HepG2 (cell line): ENCODE results near the gene PDE4D. TPM values are rescaled to one million over a fixed set of nuclear protein-coding genes. Genes with fewer than 3 reads are reported as not detected.

Experiments
- ATAC-seq: fragments of 200-7000 bp; cut with Tn5 transposase; 3 replicates; pipeline ENCODE4 v1.9.1; 2020; ENCODE audit warnings: mild to moderate bottlenecking, moderate library complexity
- BruUV-seq: library from RNA; stranded (reverse); fragments of 400-500 nt; replicated peaks from 2 replicates; lab custom pipeline; 2021; lab: Mats Ljungman, UMichigan
- CTCF ChIA-PET: fragments of 300-600 bp; formaldehyde crosslinking; extraction: SDS; loops from one replicate; lab custom pipeline; 2021; ENCODE audit warnings: low total read pairs, inconsistent platforms, low intra/inter-chr PET ratio; lab: Yijun Ruan, JAX
- POLR2A ChIA-PET: fragments of 350-600 bp; sonication (Branson Sonifier 250); formaldehyde crosslinking; loops from one replicate; lab custom pipeline; 2020; ENCODE audit warnings: antibody characterized with exemption, inconsistent platforms; lab: Yijun Ruan, JAX
- DNase-seq: peaks from one replicate; pipeline ENCODE4 v3.0.0-alpha.2; 2015; ENCODE audit warnings: low spot score
- FAIRE-seq: peaks from 3 replicates; lab custom pipeline; 2011; peaks lifted over from hg19 to GRCh38; lab: Jason Lieb, UNC
- H2AFZ ChIP-seq: one replicate; pipeline ENCODE4 v1.6.1; 2011; ENCODE audit warnings: low read length, inconsistent platforms
- H3K27ac ChIP-seq: fragments of 300-600 bp; 3 replicates; pipeline ENCODE4 v1.8.0; 2011; ENCODE audit warnings: mixed run types, mild to moderate bottlenecking, mixed read lengths, low read length, inconsistent platforms; ENCODE audit not compliant: insufficient read depth; ENCODE audit errors: extremely low read length
- H3K27me3 ChIP-seq, 2 experiments: fragments of 200-600 bp in 1 of 2; 2 replicates in 1 of 2; 3 replicates in 1 of 2; pipeline versions ENCODE4 v1.6.0 to v1.8.0; 2011; ENCODE audit warnings: low read length in 2 of 2, mild to moderate bottlenecking in 2 of 2, moderate library complexity in 2 of 2, inconsistent platforms in 1 of 2; ENCODE audit not compliant: insufficient read depth in 2 of 2, control insufficient read depth in 1 of 2
- H3K36me3 ChIP-seq, 2 experiments: fragments of 200-600 bp in 1 of 2; replicated peaks in 1 of 2; 2 replicates in 1 of 2; 3 replicates in 1 of 2; pipeline versions ENCODE4 v1.5.1 to v1.8.0; 2011; ENCODE audit warnings: low read length in 2 of 2, inconsistent platforms in 1 of 2; ENCODE audit not compliant: insufficient read depth in 2 of 2, control insufficient read depth in 1 of 2
- H3K4me1 ChIP-seq: 2 replicates; pipeline ENCODE4 v1.5.1; 2012; ENCODE audit warnings: low read length, inconsistent platforms; ENCODE audit not compliant: insufficient read depth
- H3K4me2 ChIP-seq: 2 replicates; pipeline ENCODE4 v1.6.0; 2011; ENCODE audit warnings: low read depth, low read length, inconsistent platforms
- H3K4me3 ChIP-seq, 3 experiments: fragments of 200-600 bp in 1 of 3; sonication (generic), shearing (Covaris generic) in 1 of 3; replicated peaks in 1 of 3; 2 replicates each; pipeline ENCODE4 v1.5.1; 2011 to 2016; ENCODE audit warnings: low read length in 3 of 3, inconsistent platforms in 2 of 3, low read depth in 2 of 3, mild to moderate bottlenecking in 2 of 3, control low read depth in 1 of 3, mixed read lengths in 1 of 3; ENCODE audit not compliant: insufficient read depth in 1 of 3
- H3K79me2 ChIP-seq: one replicate; pipeline ENCODE4 v1.6.1; 2011; ENCODE audit warnings: low read length, inconsistent platforms; ENCODE audit not compliant: insufficient read depth
- H3K9ac ChIP-seq: 2 replicates; pipeline ENCODE4 v1.6.0; 2011; ENCODE audit warnings: mild to moderate bottlenecking, low read depth, low read length, inconsistent platforms; ENCODE audit not compliant: insufficient read depth
- H3K9me3 ChIP-seq: 2 replicates; pipeline ENCODE4 v1.5.1; 2012; ENCODE audit warnings: mild to moderate bottlenecking, low read length
- H4K20me1 ChIP-seq: 2 replicates; pipeline ENCODE4 v1.6.0; 2011; ENCODE audit warnings: inconsistent platforms, mild to moderate bottlenecking, low read length, moderate library complexity; ENCODE audit not compliant: insufficient read depth
- BCL3 ChIP-seq: sonication (generic); formaldehyde crosslinking; IDR thresholded peaks from 2 replicates; pipeline ENCODE4 v1.5.1; 2020; ENCODE audit warnings: mild to moderate bottlenecking, missing genetic modification reagents, moderate library complexity
- CAMTA2 ChIP-seq: sonication (generic); formaldehyde crosslinking; IDR thresholded peaks from 2 replicates; pipeline ENCODE4 v1.4.0; 2020; ENCODE audit warnings: mild to moderate bottlenecking, missing genetic modification reagents, borderline replicate concordance
- CBX5 ChIP-seq: sonication (generic); formaldehyde crosslinking; IDR thresholded peaks from 2 replicates; pipeline ENCODE4 v1.4.0; 2020; ENCODE audit warnings: missing genetic modification reagents, borderline replicate concordance
- CHD4 ChIP-seq: fragments of 200-600 bp; sonication (generic); IDR thresholded peaks from 2 replicates; pipeline ENCODE4 v1.7.0; 2017; ENCODE audit warnings: mild to moderate bottlenecking, low read length, borderline replicate concordance
- FOXA1 ChIP-seq, 2 experiments: fragments of 450-650 bp in 1 of 2; sonication (generic) in 1 of 2; formaldehyde crosslinking in 1 of 2; IDR thresholded peaks; 2 replicates each; pipeline versions ENCODE4 v1.4.0 to v1.6.1; 2016 to 2020; ENCODE audit warnings: missing genetic modification reagents in 1 of 2
- NCOR1 ChIP-seq: fragments of 200-600 bp; sonication (generic); IDR thresholded peaks from 2 replicates; pipeline ENCODE4 v1.7.0; 2017; ENCODE audit warnings: antibody characterized with exemption, low read length, borderline replicate concordance
- PHF5A ChIP-seq: IDR thresholded peaks from one replicate; pipeline ENCODE4 v1.6.1; 2018; ENCODE audit warnings: low read depth, missing genetic modification reagents; ENCODE audit not compliant: unreplicated experiment
- PLRG1 ChIP-seq: fragments of 450-650 bp; conservative IDR thresholded peaks from 2 replicates; pipeline ENCODE4 v1.6.1; 2016
- POLR2AphosphoS5 ChIP-seq: IDR thresholded peaks from 2 replicates; pipeline ENCODE4 v1.6.1; 2012; ENCODE audit warnings: low read depth, low read length
- ZNF207 ChIP-seq: fragments of 450-650 bp; IDR thresholded peaks from 2 replicates; pipeline ENCODE4 v1.6.1; 2016; ENCODE audit warnings: antibody characterized with exemption, borderline replicate concordance
- ZNF34 ChIP-seq: sonication (generic); formaldehyde crosslinking; IDR thresholded peaks from 2 replicates; pipeline ENCODE4 v1.4.0; 2020; ENCODE audit warnings: mild to moderate bottlenecking, missing genetic modification reagents, borderline replicate concordance
- ZNF563 ChIP-seq: sonication (generic); formaldehyde crosslinking; IDR thresholded peaks from 2 replicates; pipeline ENCODE4 v1.8.0; 2022; ENCODE audit warnings: mild to moderate bottlenecking, moderate library complexity, missing genetic modification reagents
- ZNF598 ChIP-seq: sonication (generic); formaldehyde crosslinking; IDR thresholded peaks from 2 replicates; pipeline ENCODE4 v1.5.1; 2020; ENCODE audit warnings: mild to moderate bottlenecking, missing genetic modification reagents, borderline replicate concordance
- ZNF766 ChIP-seq: sonication (generic); formaldehyde crosslinking; IDR thresholded peaks from 2 replicates; pipeline ENCODE4 v1.5.0; 2020; ENCODE audit warnings: missing genetic modification reagents, borderline replicate concordance
- WGBS: methylation state at CpG from one replicate; pipeline ENCODE4 v1.1.6; 2017; ENCODE audit warnings: low lambda C conversion rate; 5-methylcytosine and 5-hydroxymethylcytosine counted together
- in situ Hi-C: cut with HindIII; loops from 2 replicates; pipeline ENCODE4 v1.10.0; 2017; ENCODE audit warnings: low pct_unique_long_range_greater_than_20kb; ENCODE audit not compliant: extremely low pct_ligation_motif_present
- intact Hi-C: fragments of 100-400 bp; cut with micrococcal nuclease; formaldehyde crosslinking; loops from one replicate; pipeline ENCODE4 v1.10.0; 2022; ENCODE audit not compliant: unreplicated experiment
- polyA plus RNA-seq, 8 experiments: library from polyadenylated mRNA; depleted of rRNA in 3 of 8; stranded (reverse) in 7 of 8; unstranded in 1 of 8; fragments of >200 nt; fragmentation: Illumina TruSeq in 4 of 8; extraction: Trizol in 4 of 8; gene quantifications; 2 replicates each; pipeline versions ENCODE4 v1.2.1 to v1.2.3, GENCODE V29; 2011 to 2016; ENCODE audit warnings: low read depth in 4 of 8, missing spikeins in 1 of 8, mixed read lengths in 1 of 8; ENCODE audit not compliant: insufficient read depth in 1 of 8
- total RNA-seq, 5 experiments: library from RNA; depleted of rRNA; stranded (reverse); fragments of >200 nt; fragmentation: Illumina TruSeq; extraction: Trizol; gene quantifications; 2 replicates each; pipeline ENCODE4 v1.2.3, GENCODE V29; 2016; ENCODE audit warnings: low read depth in 1 of 5
- TF ChIP-seq, protein P1 (sequence below): IDR thresholded peaks from 2 replicates; pipeline ENCODE4 v1.6.1; 2018; ENCODE audit warnings: missing genetic modification reagents, mild to moderate bottlenecking, missing compliant biosample characterization

Gene PDE4D
- total and polyA plus RNA-seq, 2 of the 13 experiments (the other 11 are each of a cell fraction or from before 2014, with no cell fraction given): 7.0 to 12.2 TPM

GRCh38 chr5:58986281-58986680 is 907.2 kb downstream of the PDE4D start:
- ChIA-PET POLR2A (no interaction called here), CTCF (no interaction called here)
- H3K79me2 ChIP-seq: no peaks in the 10 kb centered on the region
- no peaks in the 10 kb centered on the region for H3K4me1 ChIP-seq
- H3K27ac ChIP-seq: no peak overlapping the region
- 0 out of 5 replicates have a peak, but pooled peaks cover 0 to 2% of the 10 kb centered on the region in 2 experiments for H3K36me3 ChIP-seq
- no TSS peak for BruUV-seq
- no peaks in the 10 kb centered on the region for H3K27me3 ChIP-seq
- no peak overlapping the region for H3K9ac ChIP-seq
- H3K4me2 ChIP-seq: no peak overlapping the region
- H4K20me1 ChIP-seq: no peaks in the 10 kb centered on the region
- WGBS: 38% methylated on average over 2 of the region's 8 CpGs
- in situ Hi-C loops: no loop called here
- FAIRE-seq (no peak), DNase-seq (no peak), ATAC-seq (no peak)
- no peak overlapping the region for H3K4me3 ChIP-seq
- no peak overlapping the region for H2AFZ ChIP-seq
- H3K9me3 ChIP-seq: no peaks in the 10 kb centered on the region
- intact Hi-C loops: no loop called here
- TF ChIP-seq ZNF207: no peak

GRCh38 chr5:58985759-58986158 is 907.8 kb downstream of the PDE4D start:
- Histone ChIP-seq H3K79me2 (no peaks in the 10 kb centered on the region), H3K27me3 (no peaks in the 10 kb centered on the region), H2AFZ (no peak overlapping the region), H3K4me2 (no peak overlapping the region), H3K9me3 (no peaks in the 10 kb centered on the region), H3K9ac (no peak overlapping the region), H3K4me3 (no peak overlapping the region), H4K20me1 (no peaks in the 10 kb centered on the region), H3K4me1 (no peaks in the 10 kb centered on the region), H3K27ac (no peak overlapping the region), H3K36me3 (0 out of 5 replicates have a peak, but pooled peaks cover 0 to 2% of the 10 kb centered on the region in 2 experiments)
- in situ Hi-C loops (no loop called here), intact Hi-C loops (no loop called here)
- ATAC-seq (no peak), DNase-seq (no peak), FAIRE-seq (no peak)
- 73% methylated on average over 4 of the region's 4 CpGs for WGBS
- no TSS peak for BruUV-seq
- ChIA-PET CTCF (no interaction called here), POLR2A (no interaction called here)
- TF ChIP-seq ZNF766 (CRISPR knock-in tag) (no peak), ZNF598 (CRISPR knock-in tag) (no peak), FOXA1 (IDR thresholded peaks at IDR 0.05) (no peak), FOXA1 (CRISPR knock-in tag; IDR thresholded peaks at IDR 0.05) (no peak), NCOR1 (no peak), ZNF34 (CRISPR knock-in tag) (no peak), PLRG1 (no peak), CHD4 (no peak), CBX5 (CRISPR knock-in tag) (no peak), BCL3 (no peak), PHF5A (CRISPR knock-in tag) (no peak), CAMTA2 (CRISPR knock-in tag) (no peak), POLR2AphosphoS5 (no peak), ZNF563 (CRISPR knock-in tag) (no peak)
- TF ChIP-seq, protein P1, sequence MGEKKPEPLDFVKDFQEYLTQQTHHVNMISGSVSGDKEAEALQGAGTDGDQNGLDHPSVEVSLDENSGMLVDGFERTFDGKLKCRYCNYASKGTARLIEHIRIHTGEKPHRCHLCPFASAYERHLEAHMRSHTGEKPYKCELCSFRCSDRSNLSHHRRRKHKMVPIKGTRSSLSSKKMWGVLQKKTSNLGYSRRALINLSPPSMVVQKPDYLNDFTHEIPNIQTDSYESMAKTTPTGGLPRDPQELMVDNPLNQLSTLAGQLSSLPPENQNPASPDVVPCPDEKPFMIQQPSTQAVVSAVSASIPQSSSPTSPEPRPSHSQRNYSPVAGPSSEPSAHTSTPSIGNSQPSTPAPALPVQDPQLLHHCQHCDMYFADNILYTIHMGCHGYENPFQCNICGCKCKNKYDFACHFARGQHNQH (CRISPR knock-in tag): no peak
